ENCODE results near the gene RNF145.
A peak's percentile ranks its signal among the peaks of the same experiment; 100 is the strongest.

The RNF145 gene

DNA sequence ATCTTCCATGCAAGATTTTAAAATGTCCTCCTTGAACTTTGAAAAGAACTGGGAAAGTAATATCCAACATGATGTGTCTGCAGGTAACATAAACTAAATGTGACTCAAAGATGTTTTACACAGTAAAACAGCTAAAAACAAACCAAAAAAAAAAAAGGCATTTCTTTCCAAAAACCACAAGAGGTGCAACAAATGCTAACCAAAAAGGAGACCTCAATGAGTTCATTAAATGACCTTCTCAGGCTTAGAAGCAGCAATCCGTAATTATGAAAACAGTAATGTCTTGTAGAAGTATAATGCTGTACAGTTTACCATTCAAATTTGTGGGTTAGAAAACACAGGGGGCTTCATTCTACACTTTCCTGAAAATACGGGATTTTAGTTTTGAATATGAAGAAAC lies 2.5 kb downstream of the RNF145 start:
- H3K4me1 ChIP-seq (ENCODE audit: control insufficient read depth, low read depth, low read length): peaks cover 10% of the 10 kb centered on the region
- no peak overlapping the region for H3K56ac ChIP-seq (ENCODE audit: low read length)
- no peak overlapping the region for H4K5ac ChIP-seq (ENCODE audit: low read length)
- no peak overlapping the region for H3K4ac ChIP-seq (ENCODE audit: low read depth, low read length)
- H2BK120ac ChIP-seq (ENCODE audit: low read depth, low read length): no peak overlapping the region
- WGBS (ENCODE audit: extremely low coverage, insufficient coverage, low lambda C conversion rate): no CpG with 5 or more reads among the region's 2 CpGs
- no peak overlapping the region for H2BK5ac ChIP-seq (ENCODE audit: low read length)
- H4K8ac ChIP-seq (ENCODE audit: low read depth, low read length): no peak overlapping the region
- H2BK15ac ChIP-seq (replicated peaks; ENCODE audit: low read depth): no peak overlapping the region
- peak overlapping the region; percentile 23 for H3K9ac ChIP-seq (ENCODE audit: low read length)
- H2AK5ac ChIP-seq (ENCODE audit: low read length): no peak overlapping the region
- no peaks in the 10 kb centered on the region for H3K36me3 ChIP-seq (ENCODE audit: control insufficient read depth, insufficient read depth, low read length)
- no peaks in the 10 kb centered on the region for H3K27me3 ChIP-seq (ENCODE audit: insufficient read depth, low read length, poor library complexity)
- H3K4me2 ChIP-seq (ENCODE audit: low read length): no peak overlapping the region
- H3K79me1 ChIP-seq (ENCODE audit: low read length): no peaks in the 10 kb centered on the region
- H3K18ac ChIP-seq (ENCODE audit: low read length): no peak overlapping the region
- DNase-seq: no peak
- H3K27ac ChIP-seq (ENCODE audit: low read depth, low read length): no peak overlapping the region
- H3K79me2 ChIP-seq (ENCODE audit: control insufficient read depth, insufficient read depth, low read length): peaks cover 33% of the 10 kb centered on the region
- H3K23ac ChIP-seq (ENCODE audit: low read length): no peak overlapping the region
- no peak overlapping the region for H3K4me3 ChIP-seq (ENCODE audit: low read length)

DNA sequence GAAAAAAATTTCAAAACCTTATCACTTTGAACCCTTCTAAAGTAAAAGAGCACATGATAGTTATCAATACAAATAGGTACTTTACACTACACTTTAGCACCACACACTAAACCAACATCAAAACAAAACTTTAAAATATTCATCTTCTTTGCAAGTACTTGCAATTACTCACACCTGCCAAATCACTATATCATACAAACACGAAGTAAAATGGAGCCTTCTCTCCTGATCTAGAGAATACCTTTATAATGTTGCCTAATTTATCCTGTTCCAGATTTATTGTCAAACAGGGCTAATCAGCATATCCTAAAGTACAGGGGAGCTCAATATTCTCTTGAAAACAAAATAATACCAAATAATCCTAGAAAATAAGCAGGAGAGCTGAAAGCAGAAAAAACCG lies 3.0 kb downstream of the RNF145 start:
- Histone ChIP-seq H3K56ac (ENCODE audit: low read length) (no peak overlapping the region), H3K4me3 (ENCODE audit: low read length) (no peak overlapping the region), H3K4ac (ENCODE audit: low read depth, low read length) (no peak overlapping the region), H4K5ac (ENCODE audit: low read length) (no peak overlapping the region), H2BK5ac (ENCODE audit: low read length) (no peak overlapping the region), H3K27me3 (ENCODE audit: insufficient read depth, low read length, poor library complexity) (no peaks in the 10 kb centered on the region), H2AK5ac (ENCODE audit: low read length) (no peak overlapping the region), H4K8ac (ENCODE audit: low read depth, low read length) (no peak overlapping the region), H3K27ac (ENCODE audit: low read depth, low read length) (no peak overlapping the region), H3K9ac (ENCODE audit: low read length) (no peak overlapping the region), H3K79me1 (ENCODE audit: low read length) (no peaks in the 10 kb centered on the region), H3K4me1 (ENCODE audit: control insufficient read depth, low read depth, low read length) (peaks cover 10% of the 10 kb centered on the region), H3K23ac (ENCODE audit: low read length) (no peak overlapping the region), H3K79me2 (ENCODE audit: control insufficient read depth, insufficient read depth, low read length) (peaks cover 33% of the 10 kb centered on the region), H2BK120ac (ENCODE audit: low read depth, low read length) (no peak overlapping the region), H3K18ac (ENCODE audit: low read length) (no peak overlapping the region), H3K36me3 (ENCODE audit: control insufficient read depth, insufficient read depth, low read length) (no peaks in the 10 kb centered on the region), H3K4me2 (ENCODE audit: low read length) (no peak overlapping the region), H2BK15ac (replicated peaks; ENCODE audit: low read depth) (no peak overlapping the region)
- DNase-seq: no peak
- WGBS (ENCODE audit: extremely low coverage, insufficient coverage, low lambda C conversion rate): 100% methylated on average over 1 of the region's 2 CpGs

DNA sequence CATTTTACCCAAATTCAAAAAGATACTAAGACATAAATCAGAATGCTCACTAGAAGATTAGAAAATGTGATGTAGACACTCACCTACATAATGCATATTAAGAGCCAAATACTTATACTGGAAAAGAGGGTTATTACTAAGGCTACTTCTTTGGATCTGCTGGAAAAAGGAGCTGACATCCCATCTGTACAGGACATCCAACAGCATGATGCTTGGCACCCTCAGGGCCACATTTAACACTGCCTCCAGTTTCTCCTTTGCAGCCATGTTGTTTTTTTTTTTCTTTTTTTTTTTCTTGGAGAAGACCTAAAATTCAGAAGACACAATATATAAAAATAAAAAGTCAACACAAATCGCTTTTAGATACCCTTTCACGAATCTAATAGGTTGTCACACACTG lies 6.0 kb downstream of the RNF145 start:
- no CpG with 5 or more reads among the region's 2 CpGs for WGBS (ENCODE audit: extremely low coverage, insufficient coverage, low lambda C conversion rate)
- no peak overlapping the region for H3K9ac ChIP-seq (ENCODE audit: low read length)
- no peak overlapping the region for H2BK5ac ChIP-seq (ENCODE audit: low read length)
- H4K5ac ChIP-seq (ENCODE audit: low read length): no peak overlapping the region
- H3K4ac ChIP-seq (ENCODE audit: low read depth, low read length): no peak overlapping the region
- H2BK15ac ChIP-seq (replicated peaks; ENCODE audit: low read depth): no peak overlapping the region
- DNase-seq: no peak
- no peak overlapping the region for H2BK120ac ChIP-seq (ENCODE audit: low read depth, low read length)
- no peaks in the 10 kb centered on the region for H3K36me3 ChIP-seq (ENCODE audit: control insufficient read depth, insufficient read depth, low read length)
- H3K23ac ChIP-seq (ENCODE audit: low read length): no peak overlapping the region
- H2AK5ac ChIP-seq (ENCODE audit: low read length): no peak overlapping the region
- no peak overlapping the region for H3K27ac ChIP-seq (ENCODE audit: low read depth, low read length)
- peaks cover 1% of the 10 kb centered on the region for H3K79me1 ChIP-seq (ENCODE audit: low read length)
- no peak overlapping the region for H3K4me3 ChIP-seq (ENCODE audit: low read length)
- H3K4me2 ChIP-seq (ENCODE audit: low read length): no peak overlapping the region
- peaks cover 3% of the 10 kb centered on the region for H3K4me1 ChIP-seq (ENCODE audit: control insufficient read depth, low read depth, low read length)
- no peaks in the 10 kb centered on the region for H3K27me3 ChIP-seq (ENCODE audit: insufficient read depth, low read length, poor library complexity)
- no peak overlapping the region for H4K8ac ChIP-seq (ENCODE audit: low read depth, low read length)
- H3K18ac ChIP-seq (ENCODE audit: low read length): no peak overlapping the region
- no peak overlapping the region for H3K56ac ChIP-seq (ENCODE audit: low read length)
- peaks cover 34% of the 10 kb centered on the region for H3K79me2 ChIP-seq (ENCODE audit: control insufficient read depth, insufficient read depth, low read length)

DNA sequence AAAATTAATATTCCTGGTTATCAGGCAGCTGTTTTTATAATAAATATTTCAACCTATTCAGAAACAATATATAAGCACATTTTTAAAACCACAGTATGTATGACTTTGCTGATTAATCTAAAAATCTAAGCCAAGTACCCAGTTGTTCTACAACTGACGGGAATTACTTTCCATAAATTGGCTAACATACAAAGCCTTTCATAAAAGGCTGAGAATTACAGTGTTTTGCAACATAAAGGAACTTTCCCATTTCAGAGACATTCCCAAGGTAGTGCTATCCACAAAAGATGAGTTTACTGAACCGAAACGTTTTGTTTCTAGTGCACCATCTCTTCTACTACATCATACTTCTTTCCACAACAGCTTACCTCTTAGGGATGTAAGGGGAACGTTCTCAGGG lies 7.2 kb downstream of the RNF145 start:
- Histone ChIP-seq H2AK5ac (ENCODE audit: low read length) (no peak overlapping the region), H4K5ac (ENCODE audit: low read length) (no peak overlapping the region), H3K9ac (ENCODE audit: low read length) (no peak overlapping the region), H3K79me2 (ENCODE audit: control insufficient read depth, insufficient read depth, low read length) (peaks cover 28% of the 10 kb centered on the region), H3K4me1 (ENCODE audit: control insufficient read depth, low read depth, low read length) (peaks cover 3% of the 10 kb centered on the region), H3K4me3 (ENCODE audit: low read length) (no peak overlapping the region), H3K23ac (ENCODE audit: low read length) (no peak overlapping the region), H2BK15ac (replicated peaks; ENCODE audit: low read depth) (no peak overlapping the region), H3K4ac (ENCODE audit: low read depth, low read length) (no peak overlapping the region), H3K27ac (ENCODE audit: low read depth, low read length) (no peak overlapping the region), H3K79me1 (ENCODE audit: low read length) (peaks cover 5% of the 10 kb centered on the region), H3K56ac (ENCODE audit: low read length) (no peak overlapping the region), H3K18ac (ENCODE audit: low read length) (no peak overlapping the region), H3K4me2 (ENCODE audit: low read length) (no peak overlapping the region), H2BK120ac (ENCODE audit: low read depth, low read length) (no peak overlapping the region), H4K8ac (ENCODE audit: low read depth, low read length) (no peak overlapping the region), H3K36me3 (ENCODE audit: control insufficient read depth, insufficient read depth, low read length) (no peaks in the 10 kb centered on the region), H2BK5ac (ENCODE audit: low read length) (no peak overlapping the region), H3K27me3 (ENCODE audit: insufficient read depth, low read length, poor library complexity) (no peaks in the 10 kb centered on the region)
- WGBS (ENCODE audit: extremely low coverage, insufficient coverage, low lambda C conversion rate): no CpG with 5 or more reads among the region's 4 CpGs
- DNase-seq: no peak

DNA sequence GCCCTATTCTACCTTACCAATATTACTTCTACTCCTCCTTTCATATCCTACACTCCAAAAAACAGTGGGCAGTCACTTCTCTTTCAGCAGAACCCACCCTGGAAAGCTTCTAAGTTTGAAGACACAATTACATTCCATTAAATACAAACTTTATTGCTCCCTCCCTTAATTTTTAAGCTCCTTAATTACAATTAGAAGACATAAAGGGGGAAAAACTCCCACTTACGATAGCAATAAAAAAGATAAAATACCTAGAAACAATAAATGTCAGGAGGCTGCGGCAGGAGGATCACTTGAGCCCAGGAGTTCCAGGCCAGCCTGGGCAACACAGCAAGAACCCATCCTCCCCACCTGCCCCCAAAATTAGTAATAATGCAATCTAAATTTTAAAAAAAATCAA lies 9.6 kb downstream of the RNF145 start:
- H3K36me3 ChIP-seq (ENCODE audit: control insufficient read depth, insufficient read depth, low read length): no peaks in the 10 kb centered on the region
- H3K4ac ChIP-seq (ENCODE audit: low read depth, low read length): no peak overlapping the region
- no peak overlapping the region for H4K8ac ChIP-seq (ENCODE audit: low read depth, low read length)
- no peak overlapping the region for H2BK15ac ChIP-seq (replicated peaks; ENCODE audit: low read depth)
- H3K4me2 ChIP-seq (ENCODE audit: low read length): no peak overlapping the region
- H3K4me1 ChIP-seq (ENCODE audit: control insufficient read depth, low read depth, low read length): peaks cover 3% of the 10 kb centered on the region
- DNase-seq: no peak
- no peak overlapping the region for H4K5ac ChIP-seq (ENCODE audit: low read length)
- WGBS (ENCODE audit: extremely low coverage, insufficient coverage, low lambda C conversion rate): no CpG with 5 or more reads among the region's 2 CpGs
- H3K27ac ChIP-seq (ENCODE audit: low read depth, low read length): no peak overlapping the region
- no peak overlapping the region for H3K18ac ChIP-seq (ENCODE audit: low read length)
- H3K27me3 ChIP-seq (ENCODE audit: insufficient read depth, low read length, poor library complexity): no peaks in the 10 kb centered on the region
- H2BK5ac ChIP-seq (ENCODE audit: low read length): no peak overlapping the region
- no peak overlapping the region for H3K23ac ChIP-seq (ENCODE audit: low read length)
- no peak overlapping the region for H2BK120ac ChIP-seq (ENCODE audit: low read depth, low read length)
- no peak overlapping the region for H3K56ac ChIP-seq (ENCODE audit: low read length)
- peaks cover 8% of the 10 kb centered on the region for H3K79me1 ChIP-seq (ENCODE audit: low read length)
- H3K79me2 ChIP-seq (ENCODE audit: control insufficient read depth, insufficient read depth, low read length): peaks cover 15% of the 10 kb centered on the region
- no peak overlapping the region for H3K9ac ChIP-seq (ENCODE audit: low read length)
- H3K4me3 ChIP-seq (ENCODE audit: low read length): no peak overlapping the region
- H2AK5ac ChIP-seq (ENCODE audit: low read length): no peak overlapping the region

DNA sequence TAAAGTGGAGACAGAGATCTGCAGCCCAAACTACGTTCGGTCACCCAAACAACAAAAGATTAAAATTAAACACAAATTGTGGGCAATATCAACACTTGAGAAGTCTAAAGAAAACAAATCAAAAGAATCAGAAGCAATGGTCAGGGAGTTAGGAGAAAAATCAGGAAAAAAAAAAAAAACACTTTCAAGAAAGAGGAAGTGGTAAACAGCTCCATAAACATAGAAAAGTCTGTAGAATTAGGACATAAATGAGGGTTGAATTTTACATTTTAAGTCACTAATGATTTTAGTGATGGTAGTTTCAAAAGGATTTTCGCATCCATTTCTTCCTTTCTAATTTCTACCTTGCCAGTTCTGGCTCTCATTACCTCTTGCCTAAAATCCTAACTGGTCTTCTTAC lies 10.1 kb downstream of the RNF145 start:
- Histone ChIP-seq H3K4ac (ENCODE audit: low read depth, low read length) (no peak overlapping the region), H2BK5ac (ENCODE audit: low read length) (no peak overlapping the region), H3K27me3 (ENCODE audit: insufficient read depth, low read length, poor library complexity) (no peaks in the 10 kb centered on the region), H3K23ac (ENCODE audit: low read length) (no peak overlapping the region), H3K9ac (ENCODE audit: low read length) (no peak overlapping the region), H3K79me2 (ENCODE audit: control insufficient read depth, insufficient read depth, low read length) (peaks cover 11% of the 10 kb centered on the region), H2AK5ac (ENCODE audit: low read length) (no peak overlapping the region), H3K18ac (ENCODE audit: low read length) (no peak overlapping the region), H3K79me1 (ENCODE audit: low read length) (peaks cover 8% of the 10 kb centered on the region), H3K27ac (ENCODE audit: low read depth, low read length) (no peak overlapping the region), H4K8ac (ENCODE audit: low read depth, low read length) (no peak overlapping the region), H2BK15ac (replicated peaks; ENCODE audit: low read depth) (no peak overlapping the region), H3K4me1 (ENCODE audit: control insufficient read depth, low read depth, low read length) (peaks cover 3% of the 10 kb centered on the region), H3K4me3 (ENCODE audit: low read length) (no peak overlapping the region), H3K56ac (ENCODE audit: low read length) (no peak overlapping the region), H4K5ac (ENCODE audit: low read length) (no peak overlapping the region), H3K36me3 (ENCODE audit: control insufficient read depth, insufficient read depth, low read length) (no peaks in the 10 kb centered on the region), H2BK120ac (ENCODE audit: low read depth, low read length) (no peak overlapping the region), H3K4me2 (ENCODE audit: low read length) (no peak overlapping the region)
- WGBS (ENCODE audit: extremely low coverage, insufficient coverage, low lambda C conversion rate): no CpG with 5 or more reads among the region's 3 CpGs
- no peak for DNase-seq

Measured in mesendoderm (in vitro differentiated cells).